ENCODE measurements around the gene KIF3C.

The KIF3C gene

DNA sequence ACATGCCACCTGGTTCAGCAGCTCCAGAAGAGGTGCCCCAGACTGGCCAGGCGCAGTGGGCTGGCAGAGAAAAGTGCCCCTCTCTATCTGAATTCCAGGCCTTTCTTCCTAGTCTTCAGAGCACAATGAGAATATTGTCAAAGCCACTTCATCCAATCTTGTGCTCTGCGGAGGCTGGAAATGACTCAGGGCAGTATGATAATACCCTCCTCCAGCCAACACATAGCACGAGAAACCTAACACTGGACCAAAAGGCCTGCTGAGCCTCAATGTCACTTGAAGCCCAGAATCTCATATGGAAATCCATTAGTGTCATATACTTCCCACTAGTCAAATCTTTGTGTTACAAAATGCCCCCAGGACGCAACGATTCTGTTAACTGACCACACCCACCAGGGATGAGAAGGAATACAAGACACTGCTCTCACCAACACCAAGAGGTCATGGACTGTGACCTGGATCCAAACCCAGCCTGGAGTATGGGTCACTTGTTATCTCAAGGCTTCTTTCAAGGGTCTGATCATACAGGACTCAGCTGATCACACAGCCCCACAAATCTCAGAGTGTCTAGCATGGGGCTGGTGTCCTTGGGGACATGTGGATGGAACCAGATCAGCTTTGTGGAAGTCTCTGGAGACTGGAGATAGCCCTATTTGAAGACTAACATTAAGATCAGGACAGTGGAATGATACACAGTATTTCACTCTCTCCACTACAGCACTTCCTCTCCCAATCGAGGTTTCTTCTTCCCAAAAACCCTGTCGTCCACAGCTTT, 10.1 kb downstream of the KIF3C start:
- TF ChIP-seq CTCF (IDR thresholded peaks at IDR 0.05; ENCODE audit: low read length) (no peak), EZH2 (IDR thresholded peaks at IDR 0.05; ENCODE audit: borderline replicate concordance, low read length) (no peak)
- H3F3A ChIP-seq (ENCODE audit: insufficient read depth, low read length) = no peaks in the 10 kb centered on the region
- no peak overlapping the region for H3K27ac ChIP-seq (ENCODE audit: low read depth, low read length, poor library complexity, severe bottlenecking)
- no peaks in the 10 kb centered on the region for H3K79me2 ChIP-seq (ENCODE audit: insufficient read depth, low read length)
- no peaks in the 10 kb centered on the region for H3K27me3 ChIP-seq (ENCODE audit: insufficient read depth, low read length)
- no peaks in the 10 kb centered on the region for H3K36me3 ChIP-seq (ENCODE audit: insufficient read depth, low read length)
- no peaks in the 10 kb centered on the region for H3K9me2 ChIP-seq (ENCODE audit: low read depth, low read length)
- H3K4me2 ChIP-seq (ENCODE audit: low read length) = no peak overlapping the region
- H3K4me1 ChIP-seq (ENCODE audit: insufficient read depth, low read length, severe bottlenecking) = no peaks in the 10 kb centered on the region
- H4K20me1 ChIP-seq (ENCODE audit: insufficient read depth, low read length) = no peaks in the 10 kb centered on the region
- no peak overlapping the region for H3K4me3 ChIP-seq (ENCODE audit: low read depth, low read length, poor library complexity, severe bottlenecking)
- no peaks in the 10 kb centered on the region for H3K9me3 ChIP-seq (ENCODE audit: low read length)
- no peak overlapping the region for H2AFZ ChIP-seq (ENCODE audit: low read length)
- no peak overlapping the region for H3K9ac ChIP-seq (ENCODE audit: low read length)

DNA sequence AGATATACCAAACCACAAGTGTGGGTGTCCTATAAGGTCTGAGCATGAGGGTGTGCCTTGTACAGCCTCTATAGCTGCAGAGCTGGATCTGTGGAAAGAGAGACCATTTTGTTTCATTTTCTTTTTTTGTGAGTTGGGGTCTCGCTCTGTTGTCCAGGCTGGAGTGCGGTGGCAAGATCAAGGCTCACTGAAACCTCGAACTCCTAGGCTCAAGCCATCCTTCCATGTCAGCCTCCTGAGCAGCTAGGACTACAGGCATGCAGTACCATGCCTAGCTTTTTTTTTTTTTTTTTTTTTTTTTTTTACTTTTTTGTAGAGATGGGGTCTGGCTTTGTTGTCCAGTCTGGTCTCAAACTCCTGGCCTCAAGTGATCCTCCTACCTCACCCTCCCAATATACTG, 10.7 kb downstream of the KIF3C start:
- Histone ChIP-seq H3K9me2 (ENCODE audit: low read depth, low read length) (no peaks in the 10 kb centered on the region), H3K9ac (ENCODE audit: low read length) (no peak overlapping the region), H3K4me1 (ENCODE audit: insufficient read depth, low read length, severe bottlenecking) (no peaks in the 10 kb centered on the region), H2AFZ (ENCODE audit: low read length) (no peak overlapping the region), H4K20me1 (ENCODE audit: insufficient read depth, low read length) (no peaks in the 10 kb centered on the region), H3K79me2 (ENCODE audit: insufficient read depth, low read length) (no peaks in the 10 kb centered on the region), H3K4me2 (ENCODE audit: low read length) (no peak overlapping the region), H3K36me3 (ENCODE audit: insufficient read depth, low read length) (no peaks in the 10 kb centered on the region), H3K27ac (ENCODE audit: low read depth, low read length, poor library complexity, severe bottlenecking) (no peak overlapping the region), H3K4me3 (ENCODE audit: low read depth, low read length, poor library complexity, severe bottlenecking) (no peak overlapping the region), H3K9me3 (ENCODE audit: low read length) (no peaks in the 10 kb centered on the region), H3K27me3 (ENCODE audit: insufficient read depth, low read length) (no peaks in the 10 kb centered on the region), H3F3A (ENCODE audit: insufficient read depth, low read length) (no peaks in the 10 kb centered on the region)
- no peak for TF ChIP-seq EZH2 (IDR thresholded peaks at IDR 0.05; ENCODE audit: borderline replicate concordance, low read length)
- no peak for TF ChIP-seq CTCF (IDR thresholded peaks at IDR 0.05; ENCODE audit: low read length)

GRCh38 chr2:25966531-25967270, 15.6 kb downstream of the KIF3C start:
- Histone ChIP-seq H3K4me2 (ENCODE audit: low read length) (no peak overlapping the region), H3K79me2 (ENCODE audit: insufficient read depth, low read length) (no peaks in the 10 kb centered on the region), H3K9me3 (ENCODE audit: low read length) (no peaks in the 10 kb centered on the region), H3K9ac (ENCODE audit: low read length) (no peak overlapping the region), H3K4me3 (ENCODE audit: low read depth, low read length, poor library complexity, severe bottlenecking) (no peak overlapping the region), H3K27ac (ENCODE audit: low read depth, low read length, poor library complexity, severe bottlenecking) (no peak overlapping the region), H3K27me3 (ENCODE audit: insufficient read depth, low read length) (no peaks in the 10 kb centered on the region), H2AFZ (ENCODE audit: low read length) (no peak overlapping the region), H4K20me1 (ENCODE audit: insufficient read depth, low read length) (no peaks in the 10 kb centered on the region), H3K9me2 (ENCODE audit: low read depth, low read length) (no peaks in the 10 kb centered on the region), H3F3A (ENCODE audit: insufficient read depth, low read length) (no peaks in the 10 kb centered on the region), H3K4me1 (ENCODE audit: insufficient read depth, low read length, severe bottlenecking) (no peaks in the 10 kb centered on the region), H3K36me3 (ENCODE audit: insufficient read depth, low read length) (no peaks in the 10 kb centered on the region)
- TF ChIP-seq CTCF (IDR thresholded peaks at IDR 0.05; ENCODE audit: low read length) = no peak
- no peak for TF ChIP-seq EZH2 (IDR thresholded peaks at IDR 0.05; ENCODE audit: borderline replicate concordance, low read length)
